GM19043 (cell line): ENCODE data around the gene NEK10.

ENCODE experiments used
- ATAC-seq: cut with Tn5 transposase; IDR thresholded peaks from one replicate; pipeline ENCODE4 v1.9.1; 2021; ENCODE audit warnings: low read depth; ENCODE audit not compliant: unreplicated experiment

Gene NEK10

GRCh38 chr3:27127195-27127594, 242.0 kb downstream of the NEK10 start:
- no peak for ATAC-seq

- ATAC-seq = no peak
Observed at GRCh38 chr3:27125821-27126501, 243.2 kb downstream of the NEK10 start.

GRCh38 chr3:27119639-27120038, 249.5 kb downstream of the NEK10 start:
- ATAC-seq = no peak

GRCh38 chr3:27115352-27115751, 253.8 kb downstream of the NEK10 start:
- ATAC-seq = no peak

- no peak for ATAC-seq
Observed at GRCh38 chr3:27114684-27115083, 254.5 kb downstream of the NEK10 start.

GRCh38 chr3:27114129-27114528, 255.1 kb downstream of the NEK10 start:
- ATAC-seq = no peak

- no peak for ATAC-seq
Observed at GRCh38 chr3:27110020-27110419, 259.2 kb downstream of the NEK10 start.

GRCh38 chr3:27108322-27108721, 260.9 kb downstream of the NEK10 start:
- ATAC-seq = no peak

GRCh38 chr3:27105904-27106303, 263.3 kb downstream of the NEK10 start:
- ATAC-seq = no peak

- ATAC-seq = no peak
Observed at GRCh38 chr3:27097182-27097581, 272.0 kb downstream of the NEK10 start.

GRCh38 chr3:27095553-27096222, 273.5 kb downstream of the NEK10 start:
- ATAC-seq = no peak

- no peak for ATAC-seq
Observed at GRCh38 chr3:27094721-27095120, 274.5 kb downstream of the NEK10 start.

- ATAC-seq = no peak
Observed at GRCh38 chr3:27093771-27094170, 275.4 kb downstream of the NEK10 start.

- no peak for ATAC-seq
Observed at GRCh38 chr3:27090275-27091041, 278.7 kb downstream of the NEK10 start.

GRCh38 chr3:27089645-27090044, 279.5 kb downstream of the NEK10 start:
- no peak for ATAC-seq

GRCh38 chr3:27089068-27089467, 280.1 kb downstream of the NEK10 start:
- no peak for ATAC-seq

- no peak for ATAC-seq
Observed at GRCh38 chr3:27085829-27086730, 283.1 kb downstream of the NEK10 start.

- no peak for ATAC-seq
Observed at GRCh38 chr3:27081992-27082607, 287.1 kb downstream of the NEK10 start.

- no peak for ATAC-seq
Observed at GRCh38 chr3:27081566-27081965, 287.6 kb downstream of the NEK10 start.

GRCh38 chr3:27080258-27080525, 289.0 kb downstream of the NEK10 start:
- no peak for ATAC-seq
